LNCaP clone FGC (cell line): ENCODE data around the gene EPPIN.
"Not testable (repeated sequence)": the region's sequence is repeated elsewhere in the genome, so short reads cannot be mapped to it uniquely, and the experiment has no call there.

Source experiments
- DNase-seq: peaks from one replicate; pipeline ENCODE4 v3.0.0-alpha.2; 2011; ENCODE audit warnings: low read depth
- H3K4me3 ChIP-seq: 2 replicates; pipeline ENCODE4 v1.5.1; 2011; ENCODE audit warnings: mild to moderate bottlenecking, low read depth, low read length, control low read depth
- TF ChIP-seq, protein P1 (sequence below): IDR thresholded peaks from 2 replicates; pipeline ENCODE4 v1.5.1; 2012; ENCODE audit warnings: mild to moderate bottlenecking; ENCODE audit not compliant: control insufficient read depth, insufficient read depth; ENCODE audit errors: extremely low read depth

Gene EPPIN

DNA sequence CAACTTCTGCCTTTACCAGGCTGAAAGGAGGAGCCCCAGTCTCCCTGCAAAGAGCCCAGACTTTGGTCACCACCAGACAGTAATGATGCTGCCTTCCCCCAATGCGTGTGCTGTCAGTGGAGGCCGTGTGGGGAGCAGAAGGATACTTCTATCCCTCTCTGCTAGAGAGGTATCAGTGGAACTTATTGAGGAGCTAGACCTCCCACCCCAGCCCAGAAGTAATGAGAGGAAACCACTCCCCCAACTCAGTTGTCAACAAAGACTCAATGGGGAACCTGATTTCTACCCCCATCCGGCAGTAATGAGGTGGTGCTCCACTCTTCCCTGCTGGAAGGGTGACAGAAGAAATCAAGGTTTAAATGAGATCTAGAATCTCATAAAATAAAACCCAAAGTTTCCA lies 36.3 kb upstream of the EPPIN start:
- no peak for DNase-seq
- TF ChIP-seq, protein P1, sequence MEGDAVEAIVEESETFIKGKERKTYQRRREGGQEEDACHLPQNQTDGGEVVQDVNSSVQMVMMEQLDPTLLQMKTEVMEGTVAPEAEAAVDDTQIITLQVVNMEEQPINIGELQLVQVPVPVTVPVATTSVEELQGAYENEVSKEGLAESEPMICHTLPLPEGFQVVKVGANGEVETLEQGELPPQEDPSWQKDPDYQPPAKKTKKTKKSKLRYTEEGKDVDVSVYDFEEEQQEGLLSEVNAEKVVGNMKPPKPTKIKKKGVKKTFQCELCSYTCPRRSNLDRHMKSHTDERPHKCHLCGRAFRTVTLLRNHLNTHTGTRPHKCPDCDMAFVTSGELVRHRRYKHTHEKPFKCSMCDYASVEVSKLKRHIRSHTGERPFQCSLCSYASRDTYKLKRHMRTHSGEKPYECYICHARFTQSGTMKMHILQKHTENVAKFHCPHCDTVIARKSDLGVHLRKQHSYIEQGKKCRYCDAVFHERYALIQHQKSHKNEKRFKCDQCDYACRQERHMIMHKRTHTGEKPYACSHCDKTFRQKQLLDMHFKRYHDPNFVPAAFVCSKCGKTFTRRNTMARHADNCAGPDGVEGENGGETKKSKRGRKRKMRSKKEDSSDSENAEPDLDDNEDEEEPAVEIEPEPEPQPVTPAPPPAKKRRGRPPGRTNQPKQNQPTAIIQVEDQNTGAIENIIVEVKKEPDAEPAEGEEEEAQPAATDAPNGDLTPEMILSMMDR = no peak
- no peak overlapping the region for H3K4me3 ChIP-seq

- no peak for DNase-seq
- no peak overlapping the region for H3K4me3 ChIP-seq
- TF ChIP-seq, protein P1 = no peak
These were observed 34.5 kb upstream of the EPPIN start for GRCh38 chr20:45581702-45582101.

GRCh38 chr20:45579184-45579583 lies 32.0 kb upstream of the EPPIN start, which contains the start of gene WFDC8:
WFDC8 (minus strand) TSS chr20:45579284; CDS start chr20:45579247, 37 bp downstream.
- TF ChIP-seq, protein P1 = no peak
- H3K4me3 ChIP-seq = no peak within 1 kb of the TSS
- DNase-seq = no peak

DNA sequence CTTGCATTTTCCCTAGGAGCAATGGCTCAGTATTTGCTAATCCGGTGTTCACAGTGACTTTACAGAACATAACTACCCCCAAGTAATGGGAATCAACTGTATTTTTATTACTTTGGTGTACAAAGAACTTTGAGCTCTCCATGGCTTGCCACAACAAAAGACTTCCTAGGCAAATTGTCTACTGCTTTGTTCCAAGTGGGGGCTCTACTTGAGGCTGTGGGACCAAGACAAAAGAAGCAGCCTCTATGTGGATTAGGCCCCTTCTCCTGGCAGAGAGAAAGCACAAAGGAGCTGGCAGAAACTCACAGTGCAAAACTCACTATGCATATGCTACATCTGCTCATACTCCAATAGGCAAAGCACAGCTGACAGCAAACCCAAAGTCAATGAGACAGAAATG lies 31.0 kb upstream of the EPPIN start:
- DNase-seq = no peak
- no peak overlapping the region for H3K4me3 ChIP-seq
- TF ChIP-seq, protein P1 = no peak

GRCh38 chr20:45576995-45577394 lies 29.8 kb upstream of the EPPIN start:
- TF ChIP-seq, protein P1 = no peak
- H3K4me3 ChIP-seq = no peak overlapping the region
- no peak for DNase-seq

GRCh38 chr20:45575931-45576330 lies 28.7 kb upstream of the EPPIN start:
- TF ChIP-seq, protein P1 = no peak

DNA sequence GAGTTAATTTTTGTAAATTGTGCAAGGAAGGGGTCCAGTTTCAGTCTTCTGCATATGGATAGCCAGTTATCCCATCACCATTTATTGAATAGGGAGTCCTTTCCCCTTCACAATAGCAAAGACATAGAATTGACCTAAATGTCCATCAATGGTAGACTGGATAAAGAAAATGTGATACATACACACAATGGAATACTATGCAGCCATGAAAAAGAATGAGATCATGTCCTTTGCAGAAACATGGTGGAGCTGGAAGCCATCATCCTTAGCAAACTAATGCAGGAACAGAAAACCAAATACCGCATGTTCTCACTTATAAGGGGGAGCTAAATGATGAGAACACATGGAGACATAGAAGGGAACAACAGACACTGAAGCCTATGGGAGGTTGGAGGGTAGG lies 22.4 kb upstream of the EPPIN start:
- not testable (repeated sequence) for DNase-seq, H3K4me3 ChIP-seq

More at GRCh38 chr20:45575931-45576330, 28.7 kb upstream of the EPPIN start:
- no peak for DNase-seq
- H3K4me3 ChIP-seq = no peak overlapping the region

- no peak overlapping the region for H3K4me3 ChIP-seq
- TF ChIP-seq, protein P1 = no peak
- no peak for DNase-seq
These were observed 17.6 kb upstream of the EPPIN start for GRCh38 chr20:45564760-45565276.
